GM21447 (cell line): ENCODE data around the gene PRCC.

ENCODE experiments used
- ATAC-seq: cut with Tn5 transposase; IDR thresholded peaks from one replicate; pipeline ENCODE4 v1.9.1; 2021; ENCODE audit not compliant: unreplicated experiment

The PRCC gene

GRCh38 chr1:156743367-156744302, 23.7 kb upstream of the PRCC start:
- no peak for ATAC-seq

DNA sequence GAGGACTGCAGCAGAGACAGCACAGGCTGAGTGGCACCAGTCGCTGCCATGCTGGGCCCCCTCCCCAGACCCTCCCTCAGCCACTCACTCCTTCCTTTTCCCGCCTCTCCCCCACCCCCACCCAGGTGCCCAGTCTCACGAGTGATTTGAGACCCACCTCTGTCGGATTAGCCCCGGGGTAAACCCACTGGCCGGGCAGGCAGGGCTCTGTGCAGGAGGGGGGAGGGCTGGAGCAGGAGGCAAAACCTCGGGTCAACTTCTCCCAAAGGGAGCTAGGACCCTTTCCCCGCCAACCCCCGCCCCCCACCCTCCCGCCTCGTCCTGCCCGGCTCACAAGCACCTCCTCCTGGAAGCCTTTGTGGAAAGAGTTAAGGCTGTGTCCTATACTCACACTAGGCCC, 23.0 kb upstream of the PRCC start:
- ATAC-seq, result no peak

DNA sequence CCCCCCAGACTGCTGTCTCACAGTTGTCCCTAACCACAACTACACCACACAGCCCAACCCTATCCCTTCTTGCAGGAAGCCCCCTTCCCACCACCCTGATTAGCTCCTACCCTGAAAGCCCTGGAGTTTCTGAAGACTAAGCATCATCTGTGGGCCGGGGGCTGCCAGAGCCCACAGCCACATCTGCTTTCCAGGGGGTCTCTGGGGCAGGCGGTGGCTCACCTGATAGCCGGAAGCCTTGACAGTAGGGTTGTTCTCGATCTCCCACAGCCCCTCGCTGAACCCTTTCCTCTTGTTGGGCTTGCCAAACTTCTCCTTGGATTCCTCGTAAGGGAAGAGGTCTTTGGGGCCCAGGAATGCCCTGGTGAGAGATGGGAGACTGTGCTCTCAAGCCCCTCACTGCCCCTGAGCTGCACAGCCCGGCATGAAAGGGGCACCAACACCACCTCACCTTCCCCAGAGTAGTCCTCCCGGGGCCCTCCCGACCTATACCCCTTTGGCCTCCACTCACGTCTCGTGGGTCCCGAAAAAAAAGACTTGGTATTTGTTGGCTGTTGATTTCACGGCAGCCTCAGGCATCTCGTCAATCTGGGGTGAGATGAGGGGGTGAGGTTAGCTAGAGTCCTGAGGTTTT, 22.4 kb upstream of the PRCC start:
- ATAC-seq, result no peak

- ATAC-seq, result no peak
These were observed 21.5 kb upstream of the PRCC start for GRCh38 chr1:156745881-156746280.

DNA sequence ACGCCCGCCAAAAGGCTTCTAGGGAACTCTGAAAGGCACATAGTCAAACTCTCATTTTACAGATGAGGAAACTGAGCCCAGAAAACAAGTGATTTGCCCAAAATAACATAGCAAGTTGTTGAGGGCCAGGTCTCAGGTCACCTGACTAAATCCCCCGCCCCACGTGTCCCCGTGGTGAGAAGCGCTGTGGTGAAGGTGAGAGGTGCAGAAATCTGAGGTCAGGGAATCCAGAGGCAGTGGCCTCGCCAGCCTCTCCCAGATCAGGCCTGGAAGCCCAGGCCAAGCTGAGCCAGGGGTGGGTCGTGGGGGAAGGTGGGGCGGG, 21.0 kb upstream of the PRCC start:
- ATAC-seq, result no peak

DNA sequence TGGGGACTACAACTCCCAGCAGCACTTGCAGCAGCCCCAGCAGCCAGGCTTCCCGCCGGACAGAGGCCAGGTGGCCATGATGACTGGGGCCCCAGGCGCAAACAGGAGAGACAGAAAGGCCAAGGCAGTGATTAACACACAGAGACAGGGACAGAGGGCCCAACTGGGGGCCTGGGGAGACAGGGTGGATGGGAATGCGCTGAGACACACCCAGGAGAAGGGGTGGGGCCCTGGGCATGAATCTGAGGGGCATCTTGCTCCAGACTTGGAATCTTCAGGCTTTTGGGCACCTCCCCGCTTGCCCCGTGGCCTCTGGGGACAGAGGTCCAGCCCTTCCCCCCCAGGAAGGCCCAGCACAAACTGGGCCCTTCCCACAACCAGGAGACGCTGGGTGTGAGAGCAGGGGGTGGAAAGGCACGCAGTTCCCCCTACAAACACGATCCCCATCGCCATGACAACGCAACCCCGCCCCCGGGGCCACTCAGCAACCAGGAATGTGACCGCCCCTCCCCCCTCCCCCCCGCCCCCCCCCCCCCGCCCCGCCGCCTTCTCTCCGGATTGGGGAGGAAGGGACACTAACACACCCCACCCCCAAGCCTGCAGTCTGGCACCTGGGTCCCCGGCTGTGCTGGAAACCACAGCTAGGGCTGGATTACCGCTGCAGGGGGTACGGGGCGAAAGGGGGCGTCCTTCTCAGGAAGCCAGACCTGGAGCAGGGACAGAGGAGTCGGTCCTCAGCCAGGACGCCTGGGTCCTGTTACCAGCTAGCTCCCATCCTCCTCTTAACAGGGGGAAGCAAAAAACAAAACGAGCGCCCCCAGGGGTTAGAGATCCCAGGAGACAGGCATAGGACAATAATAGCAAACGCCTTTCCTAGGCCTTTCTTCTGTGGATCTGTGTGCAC, 20.4 kb upstream of the PRCC start:
- no peak for ATAC-seq

DNA sequence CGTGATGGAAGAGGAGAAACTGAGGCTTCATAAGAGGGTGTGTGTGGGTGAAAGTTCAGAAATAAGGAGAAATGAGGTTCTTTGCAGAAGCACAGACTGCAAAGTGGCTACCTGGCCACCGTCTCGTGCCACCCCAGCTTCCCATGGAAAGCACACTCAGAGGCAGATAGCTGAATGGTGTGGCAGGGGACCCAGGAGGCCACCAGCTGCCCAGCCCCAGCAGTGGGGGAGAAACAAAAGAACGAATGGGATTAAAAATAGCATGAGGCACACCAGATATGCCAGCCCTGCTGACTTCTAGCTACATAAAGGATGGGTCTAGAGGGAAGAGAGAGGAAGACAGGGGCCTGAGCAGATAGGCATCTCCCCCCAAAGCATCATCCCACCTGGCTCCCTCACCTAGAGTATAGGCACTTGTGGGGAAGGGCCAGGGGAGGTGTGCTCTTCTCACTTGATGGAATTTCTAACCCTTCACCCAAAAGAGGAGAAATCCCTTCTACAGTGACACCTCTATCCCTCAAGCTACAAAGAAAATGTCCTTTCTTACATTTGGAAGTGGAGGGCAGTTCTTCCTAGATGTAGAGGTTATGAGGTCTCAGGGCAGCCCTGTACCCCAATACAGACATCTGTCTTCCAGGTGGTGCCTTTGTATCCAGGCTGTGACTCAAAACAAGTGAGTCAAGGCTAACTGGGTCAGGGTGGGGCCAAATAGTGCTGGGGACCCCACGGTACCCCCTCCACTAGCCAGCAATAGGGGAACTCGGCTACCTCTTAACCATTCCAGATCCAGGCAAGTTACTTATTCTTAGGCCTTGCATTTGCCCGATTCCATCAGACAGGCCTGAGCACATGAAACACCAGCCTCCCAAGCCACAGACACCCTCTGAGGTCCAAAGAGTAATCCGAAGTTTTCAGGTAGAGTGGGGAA, 19.3 kb upstream of the PRCC start:
- no peak for ATAC-seq

DNA sequence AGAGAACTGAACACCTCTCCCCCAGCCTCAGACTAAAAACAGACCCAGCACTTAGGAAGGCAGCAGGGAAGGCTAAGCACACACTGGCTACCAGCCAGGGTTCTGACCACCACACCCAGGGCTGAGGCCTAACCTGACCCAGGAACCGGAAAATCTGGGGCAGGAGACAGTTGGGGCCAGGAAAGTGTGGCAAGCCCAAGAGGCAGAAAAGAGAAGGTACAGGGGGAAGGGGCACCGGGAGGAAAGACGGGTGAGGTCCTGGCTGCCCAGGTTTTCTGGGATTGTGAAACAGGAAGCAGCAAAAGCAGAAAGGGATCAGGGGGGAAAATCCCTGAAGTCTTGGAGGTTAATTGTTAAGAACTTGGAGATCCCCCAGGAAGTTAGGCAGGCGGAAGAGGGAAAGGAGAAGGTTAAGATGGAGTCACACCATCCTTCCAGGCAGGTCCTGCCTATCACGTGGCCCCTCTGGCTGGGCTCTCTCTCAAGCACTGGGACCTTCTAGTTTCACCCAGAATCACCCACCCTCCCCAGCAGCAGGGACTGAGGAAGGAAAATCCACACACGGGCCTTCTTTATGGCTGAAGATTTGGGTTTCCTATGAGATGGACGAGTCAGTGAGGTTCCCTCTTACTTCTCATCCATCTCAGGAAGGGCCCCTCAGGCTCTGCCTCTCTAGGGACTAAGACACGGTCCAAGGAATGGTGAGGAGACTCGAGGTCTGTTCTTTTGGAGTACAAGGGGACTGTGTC, 18.5 kb upstream of the PRCC start:
- ATAC-seq, result no peak

GRCh38 chr1:156749419-156750118, 17.8 kb upstream of the PRCC start:
- no peak for ATAC-seq

GRCh38 chr1:156750191-156750672, 17.1 kb upstream of the PRCC start:
- ATAC-seq, result no peak

DNA sequence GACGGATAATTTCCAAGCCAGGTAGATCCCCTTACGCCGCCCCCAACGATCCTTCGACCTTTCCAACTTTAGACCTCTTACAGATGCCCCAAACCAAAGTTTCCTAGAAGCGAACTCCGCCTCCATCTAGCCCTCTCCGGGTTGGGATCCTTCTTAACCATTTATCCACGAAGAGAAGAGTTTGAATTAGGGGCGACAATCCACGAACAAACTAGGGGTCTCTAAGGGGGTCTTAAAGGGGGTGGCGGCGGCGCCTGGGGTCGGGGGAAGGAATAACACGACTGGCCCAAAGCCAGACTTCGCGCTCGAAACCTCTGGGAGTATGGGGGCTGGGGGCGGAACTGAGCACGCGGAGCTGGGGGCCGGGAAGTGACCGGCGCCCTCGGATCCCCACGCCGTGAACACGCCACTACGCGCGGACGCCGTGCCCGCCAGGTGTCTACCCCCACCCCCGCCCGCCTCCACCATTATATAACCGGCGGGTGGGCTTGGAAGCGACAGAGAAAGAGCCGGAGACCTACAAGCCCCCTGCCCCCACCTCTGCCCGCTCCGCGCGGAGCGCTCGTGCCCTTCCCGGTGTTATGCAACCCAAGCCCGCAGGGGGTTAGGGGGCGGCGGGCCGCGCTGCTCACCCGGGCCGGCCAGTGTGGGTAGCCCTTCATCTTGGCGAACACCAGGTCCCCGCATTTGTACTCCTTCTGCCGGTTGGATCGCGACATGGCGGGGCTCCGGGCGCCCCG, 16.5 kb upstream of the PRCC start:
- peak; percentile 6 for ATAC-seq

DNA sequence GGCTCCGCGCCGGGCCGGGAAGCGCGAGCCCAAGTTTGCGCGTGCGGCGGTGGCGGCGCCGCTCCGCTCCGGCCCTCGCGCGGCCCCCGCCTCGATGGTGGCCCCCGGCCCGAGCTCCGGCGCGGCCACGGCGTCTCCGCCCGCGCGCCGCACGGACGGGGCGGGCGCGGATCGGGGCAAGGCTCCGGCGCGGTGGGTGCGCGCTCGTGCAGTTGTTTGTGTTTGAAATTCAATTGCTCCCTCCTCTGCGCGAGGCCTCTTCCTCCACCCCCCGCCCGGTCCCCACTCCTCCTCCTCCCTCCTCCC, 15.9 kb upstream of the PRCC start, which contains the start of gene HDGF:
Gene HDGF, minus strand, starts transcription at position 225 of the 306 bp plus-strand sequence. CDS start 246 bp downstream, outside the sequence.
- peak; percentile 2 for ATAC-seq

DNA sequence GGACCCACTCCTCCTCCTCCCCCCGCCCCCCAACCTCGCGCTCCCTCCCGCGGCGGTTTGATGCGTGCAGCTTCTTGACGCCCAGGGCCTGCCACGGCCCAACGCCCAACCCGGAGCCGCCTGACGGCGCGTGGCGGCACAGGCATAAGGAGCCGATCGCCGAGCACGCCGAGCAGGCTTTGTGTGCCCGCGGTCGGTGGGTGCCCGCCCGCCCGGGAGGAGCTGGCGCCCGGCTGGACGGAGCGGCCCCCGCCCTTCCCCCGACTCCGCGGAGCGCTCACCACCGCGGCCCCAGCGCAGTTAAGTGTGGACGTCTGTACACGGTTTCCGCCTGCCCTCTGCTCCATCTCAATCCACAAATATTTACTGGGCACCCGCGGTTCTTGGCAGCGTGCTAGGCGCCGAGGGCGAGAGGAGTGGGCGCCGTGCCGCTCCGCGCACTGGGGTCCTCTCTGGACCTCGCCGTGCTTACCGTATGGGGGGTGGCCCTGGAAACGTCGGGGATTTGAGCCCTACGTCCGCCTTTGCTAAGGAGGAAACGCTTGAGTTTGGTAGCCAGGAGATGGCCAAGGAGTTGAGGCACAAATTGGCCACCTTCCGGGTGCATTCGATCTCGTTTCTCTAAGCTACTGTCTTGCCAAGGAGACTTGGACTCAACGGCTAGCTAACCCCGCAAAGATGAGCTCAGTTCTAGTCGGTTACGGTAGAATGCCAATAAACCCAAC, 15.4 kb upstream of the PRCC start:
- peak; percentile 46 for ATAC-seq

DNA sequence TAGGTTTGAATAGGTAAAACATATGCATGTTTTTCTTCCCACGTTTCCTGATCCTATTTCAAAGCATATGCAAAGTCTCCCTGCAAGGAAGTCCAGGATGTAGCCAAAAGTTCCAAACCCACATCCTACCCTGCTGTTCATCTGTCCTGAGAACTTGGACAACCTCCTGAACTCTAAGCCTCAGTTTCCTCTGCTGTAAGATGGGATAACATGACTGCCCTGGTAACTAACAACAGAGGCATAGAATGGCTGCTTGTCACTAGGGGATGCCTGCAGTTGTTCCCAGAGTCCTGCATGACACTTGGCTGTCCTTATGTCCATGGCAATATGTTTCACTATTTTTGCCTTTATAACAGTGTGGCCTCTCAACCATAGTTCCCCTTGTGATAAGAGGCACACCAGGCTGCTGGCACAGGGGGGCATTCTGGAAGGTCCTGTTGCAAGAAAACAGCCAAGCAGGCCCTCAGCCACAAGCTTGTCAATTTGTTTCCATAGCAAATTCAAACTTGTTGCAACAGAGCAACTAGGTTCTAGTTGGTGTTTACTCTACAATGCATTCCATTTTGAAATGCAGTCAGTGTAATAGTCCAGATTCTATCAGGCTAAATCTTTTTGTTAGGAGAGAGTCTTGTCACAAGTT, 14.4 kb upstream of the PRCC start:
- ATAC-seq, result no peak

- ATAC-seq, result no peak
These were observed 13.1 kb upstream of the PRCC start for GRCh38 chr1:156754219-156754618.

DNA sequence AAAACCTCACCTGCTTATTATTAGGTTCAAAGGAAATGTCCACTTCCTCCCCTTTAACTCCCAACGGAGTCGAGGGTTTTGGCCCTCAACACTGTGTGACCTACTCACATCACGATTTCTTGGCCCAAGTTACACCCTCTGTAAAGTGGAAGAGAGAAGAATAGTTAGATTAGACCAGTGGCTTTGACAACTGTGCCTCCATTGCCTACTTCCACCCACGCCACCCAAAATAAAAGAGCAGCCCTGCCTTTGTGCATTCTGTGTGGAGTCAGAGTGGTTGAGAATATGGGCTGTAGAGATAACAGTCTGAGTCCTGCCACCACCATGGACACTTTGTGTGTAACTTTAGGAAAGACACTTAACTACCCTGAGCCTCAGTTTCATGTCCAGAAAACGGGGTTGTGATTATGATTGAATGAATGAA, 11.8 kb upstream of the PRCC start:
- ATAC-seq, result no peak

DNA sequence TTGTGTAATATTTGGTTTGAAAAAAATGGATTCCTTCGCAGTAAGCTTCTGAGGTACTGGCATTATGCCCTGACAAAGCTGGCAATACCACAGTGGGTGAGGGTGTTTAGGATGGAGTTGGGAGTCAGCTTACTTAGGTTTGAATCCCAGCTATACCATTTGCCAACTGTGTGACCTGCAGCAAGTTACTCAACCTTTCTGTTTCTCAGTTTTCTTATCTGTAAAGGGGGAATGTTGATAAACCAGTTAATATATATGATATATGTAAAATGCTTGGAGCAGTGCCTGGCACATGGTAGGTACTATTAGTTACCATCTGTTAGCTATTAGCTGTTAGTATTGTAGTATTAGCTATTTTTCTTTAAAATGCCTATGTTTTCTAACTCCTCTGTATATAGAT, 11.0 kb upstream of the PRCC start:
- no peak for ATAC-seq
